ENCODE measurements around the gene TRPV5. TPM values are rescaled to one million over a fixed set of nuclear protein-coding genes. Genes with fewer than 3 reads are reported as not detected.

Gene TRPV5
- total RNA-seq, 4 donors from 2014 or later: not detected

DNA sequence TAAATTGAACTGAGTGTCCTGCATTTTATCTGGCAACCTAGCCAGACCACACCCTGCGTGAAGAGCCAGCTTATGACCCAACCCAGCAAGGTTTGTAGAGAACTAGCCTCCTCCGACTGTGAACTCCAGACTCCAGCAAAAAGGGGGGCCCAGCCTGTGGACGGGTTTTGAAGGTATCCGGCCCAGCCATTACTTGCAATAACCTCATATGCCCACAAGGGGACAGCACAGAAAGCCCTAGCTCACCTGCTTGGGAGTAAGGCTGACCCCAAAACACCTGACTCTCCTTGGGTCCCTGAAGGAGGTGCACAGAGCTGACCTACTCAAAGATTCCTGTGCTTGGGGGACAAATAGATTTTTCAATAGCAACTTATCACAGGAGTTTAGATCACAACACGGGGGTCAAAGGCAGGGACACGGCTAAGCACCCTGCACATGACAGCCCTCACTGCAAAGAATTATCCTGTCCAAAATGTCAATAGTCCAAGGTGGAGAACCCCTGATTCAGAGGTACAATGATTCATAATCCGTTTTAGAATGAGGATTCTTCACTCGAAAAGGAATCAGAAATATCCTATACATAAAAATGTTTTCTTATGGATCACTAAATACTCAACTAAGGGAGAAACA, 52.6 kb downstream of the TRPV5 start:
- Histone ChIP-seq H3K4me3 (no peak overlapping the region), H3K27me3 (peaks cover 0 to 2% (median 0%) of the 10 kb centered on the region in 3 donors), H3K4me1 (no peaks in the 10 kb centered on the region), H3K36me3 (no peaks in the 10 kb centered on the region), H3K9me3 (no peaks in the 10 kb centered on the region), H3K27ac (no peak overlapping the region)
- DNase-seq (no peak), ATAC-seq (no peak)
- in situ Hi-C loops (cut with MboI; ENCODE audit: low sequenced_read_pairs in 4 of 4) (no loop called here), intact Hi-C loops (cut with DNase I; ENCODE audit: low total_unique reads) (no loop called here)
- no peak for TF ChIP-seq POLR2A (IDR thresholded peaks at IDR 0.05)
- TF ChIP-seq, protein P1, sequence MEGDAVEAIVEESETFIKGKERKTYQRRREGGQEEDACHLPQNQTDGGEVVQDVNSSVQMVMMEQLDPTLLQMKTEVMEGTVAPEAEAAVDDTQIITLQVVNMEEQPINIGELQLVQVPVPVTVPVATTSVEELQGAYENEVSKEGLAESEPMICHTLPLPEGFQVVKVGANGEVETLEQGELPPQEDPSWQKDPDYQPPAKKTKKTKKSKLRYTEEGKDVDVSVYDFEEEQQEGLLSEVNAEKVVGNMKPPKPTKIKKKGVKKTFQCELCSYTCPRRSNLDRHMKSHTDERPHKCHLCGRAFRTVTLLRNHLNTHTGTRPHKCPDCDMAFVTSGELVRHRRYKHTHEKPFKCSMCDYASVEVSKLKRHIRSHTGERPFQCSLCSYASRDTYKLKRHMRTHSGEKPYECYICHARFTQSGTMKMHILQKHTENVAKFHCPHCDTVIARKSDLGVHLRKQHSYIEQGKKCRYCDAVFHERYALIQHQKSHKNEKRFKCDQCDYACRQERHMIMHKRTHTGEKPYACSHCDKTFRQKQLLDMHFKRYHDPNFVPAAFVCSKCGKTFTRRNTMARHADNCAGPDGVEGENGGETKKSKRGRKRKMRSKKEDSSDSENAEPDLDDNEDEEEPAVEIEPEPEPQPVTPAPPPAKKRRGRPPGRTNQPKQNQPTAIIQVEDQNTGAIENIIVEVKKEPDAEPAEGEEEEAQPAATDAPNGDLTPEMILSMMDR (IDR thresholded peaks at IDR 0.05 in 4 of 5, conservative IDR thresholded peaks at IDR 0.05 in 1 of 5): peak; percentile 13 to 50 (median 31)

GRCh38 chr7:142879060-142879459, 54.5 kb downstream of the TRPV5 start:
- no peak for TF ChIP-seq POLR2A (IDR thresholded peaks at IDR 0.05)
- no peaks in the 10 kb centered on the region for H3K36me3 ChIP-seq
- intact Hi-C loops (cut with DNase I; ENCODE audit: low total_unique reads) (no loop called here), in situ Hi-C loops (cut with MboI; ENCODE audit: low sequenced_read_pairs in 4 of 4) (loop anchor here in 1 of 4 donors (10.0 kb wide), 1 partner anchor 126 kb away; no protein-coding TSS in a partner anchor)
- no peaks in the 10 kb centered on the region for H3K4me1 ChIP-seq
- H3K27me3 ChIP-seq: peaks cover 0 to 2% (median 0%) of the 10 kb centered on the region in 3 donors
- ATAC-seq (no peak), DNase-seq (no peak)
- H3K27ac ChIP-seq: no peak overlapping the region
- H3K4me3 ChIP-seq: no peak overlapping the region
- H3K9me3 ChIP-seq: no peaks in the 10 kb centered on the region

DNA sequence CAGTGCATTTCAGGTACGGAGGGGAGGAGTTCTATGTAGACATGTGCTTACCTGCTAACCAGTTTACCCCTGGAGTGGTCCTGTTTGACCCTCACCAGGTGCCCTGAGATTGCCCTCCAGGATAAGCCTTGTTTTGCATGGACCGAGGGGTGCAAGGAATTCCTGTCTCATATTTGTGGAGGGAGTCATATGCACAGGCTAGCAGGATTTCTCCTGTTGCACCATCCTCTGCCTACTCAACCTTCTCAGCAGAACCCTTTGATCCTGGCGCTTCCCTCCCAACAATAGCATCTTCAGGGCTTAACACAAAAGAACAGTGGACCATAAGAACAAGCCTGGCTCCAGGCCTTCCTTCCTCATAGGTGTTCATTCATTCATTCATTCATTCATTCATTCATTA, 55.2 kb downstream of the TRPV5 start:
- no peaks in the 10 kb centered on the region for H3K4me1 ChIP-seq
- ATAC-seq: no peak
- H3K9me3 ChIP-seq: no peaks in the 10 kb centered on the region
- H3K27me3 ChIP-seq: peaks cover 0 to 2% (median 0%) of the 10 kb centered on the region in 3 donors
- no peak overlapping the region for H3K27ac ChIP-seq
- no peak overlapping the region for H3K4me3 ChIP-seq
- H3K36me3 ChIP-seq: no peaks in the 10 kb centered on the region
- DNase-seq: no peak
- in situ Hi-C loops (cut with MboI; ENCODE audit: low sequenced_read_pairs in 4 of 4) (loop anchor here in 1 of 4 donors (10.0 kb wide), 1 partner anchor 126 kb away; no protein-coding TSS in a partner anchor), intact Hi-C loops (cut with DNase I; ENCODE audit: low total_unique reads) (no loop called here)
- TF ChIP-seq POLR2A (IDR thresholded peaks at IDR 0.05): no peak
- TF ChIP-seq, protein P1 (IDR thresholded peaks at IDR 0.05 in 4 of 5, conservative IDR thresholded peaks at IDR 0.05 in 1 of 5): no peak

DNA sequence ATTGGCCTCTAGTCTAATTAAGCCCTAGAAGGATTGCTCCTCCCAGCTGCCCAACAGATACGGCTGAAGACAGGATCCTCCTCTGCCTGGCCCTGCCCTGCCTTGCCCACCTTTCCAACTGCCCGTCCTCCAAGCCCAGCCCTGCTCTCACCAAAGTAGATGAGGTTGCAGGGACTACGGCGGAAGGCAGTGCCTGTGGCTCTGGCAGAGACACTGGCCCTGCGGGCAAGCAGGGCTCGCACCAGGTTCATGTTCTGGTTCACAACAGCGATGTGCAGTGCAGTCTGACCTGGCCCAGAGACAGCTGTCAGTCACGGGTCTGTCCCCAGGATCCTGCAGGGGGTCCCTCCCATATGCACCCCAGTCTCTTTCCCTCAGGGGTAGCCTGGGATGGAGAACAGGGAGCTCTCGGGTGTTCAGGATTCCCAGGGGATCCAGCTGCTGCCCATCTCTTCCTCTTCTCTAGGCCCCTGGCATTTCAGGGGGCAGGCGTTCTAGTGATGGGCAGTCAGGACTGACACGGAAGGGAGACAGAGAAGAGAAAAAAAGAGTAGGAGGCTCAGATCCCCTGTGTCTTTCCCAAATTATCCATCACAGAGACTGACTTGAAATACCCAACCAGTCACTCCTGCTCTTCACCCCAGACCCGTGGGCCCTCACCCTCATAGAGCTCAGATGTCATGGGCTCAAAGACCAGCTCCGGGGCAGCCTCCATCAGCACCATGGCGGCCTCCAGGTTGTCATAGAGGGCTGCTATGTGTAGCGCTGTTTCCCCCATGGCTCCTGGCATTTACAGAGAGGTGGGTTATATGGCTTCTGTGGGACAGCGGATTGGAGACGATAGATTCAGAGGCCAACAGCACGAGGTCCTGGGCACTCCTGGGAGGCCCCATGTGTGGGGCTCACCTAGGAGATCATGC, 56.3 kb downstream of the TRPV5 start:
- Histone ChIP-seq H3K36me3 (no peaks in the 10 kb centered on the region), H3K4me3 (no peak overlapping the region), H3K27ac (no peak overlapping the region), H3K9me3 (no peaks in the 10 kb centered on the region), H3K4me1 (no peaks in the 10 kb centered on the region), H3K27me3 (peaks cover 0 to 2% (median 0%) of the 10 kb centered on the region in 3 donors)
- intact Hi-C loops (cut with DNase I; ENCODE audit: low total_unique reads) (no loop called here), in situ Hi-C loops (cut with MboI; ENCODE audit: low sequenced_read_pairs in 4 of 4) (loop anchor here in 1 of 4 donors (10.0 kb wide), 1 partner anchor 128 kb away; no protein-coding TSS in a partner anchor)
- ATAC-seq: no peak
- no peak for DNase-seq
- no peak for TF ChIP-seq POLR2A (IDR thresholded peaks at IDR 0.05)
- TF ChIP-seq, protein P1 (IDR thresholded peaks at IDR 0.05 in 4 of 5, conservative IDR thresholded peaks at IDR 0.05 in 1 of 5): no peak

Measured in gastrocnemius medialis (tissue), 4 donors.